GM19467 (cell line): ENCODE results near the gene CYP26A1.

ENCODE experiments used
- ATAC-seq: cut with Tn5 transposase; IDR thresholded peaks from one replicate; pipeline ENCODE4 v1.9.1; 2021; ENCODE audit warnings: mild to moderate bottlenecking, moderate library complexity; ENCODE audit not compliant: unreplicated experiment

CYP26A1 gene, protein sequence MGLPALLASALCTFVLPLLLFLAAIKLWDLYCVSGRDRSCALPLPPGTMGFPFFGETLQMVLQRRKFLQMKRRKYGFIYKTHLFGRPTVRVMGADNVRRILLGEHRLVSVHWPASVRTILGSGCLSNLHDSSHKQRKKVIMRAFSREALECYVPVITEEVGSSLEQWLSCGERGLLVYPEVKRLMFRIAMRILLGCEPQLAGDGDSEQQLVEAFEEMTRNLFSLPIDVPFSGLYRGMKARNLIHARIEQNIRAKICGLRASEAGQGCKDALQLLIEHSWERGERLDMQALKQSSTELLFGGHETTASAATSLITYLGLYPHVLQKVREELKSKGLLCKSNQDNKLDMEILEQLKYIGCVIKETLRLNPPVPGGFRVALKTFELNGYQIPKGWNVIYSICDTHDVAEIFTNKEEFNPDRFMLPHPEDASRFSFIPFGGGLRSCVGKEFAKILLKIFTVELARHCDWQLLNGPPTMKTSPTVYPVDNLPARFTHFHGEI

GRCh38 chr10:93073539-93074146 lies at the start of gene CYP26A1:
TSS of gene CYP26A1 (plus strand) at chr10:93073893. CDS start at chr10:93073935, 42 bp downstream.
- no peak for ATAC-seq

- no peak for ATAC-seq
These were observed 47.6 kb upstream of the CYP26A1 start for GRCh38 chr10:93026072-93026471.

GRCh38 chr10:93027508-93027907 lies 46.2 kb upstream of the CYP26A1 start:
- no peak for ATAC-seq

- ATAC-seq: no peak
These were observed 44.8 kb upstream of the CYP26A1 start for GRCh38 chr10:93028883-93029282.

- no peak for ATAC-seq
These were observed 43.3 kb upstream of the CYP26A1 start for GRCh38 chr10:93030409-93030808.

- ATAC-seq: no peak
These were observed 41.4 kb upstream of the CYP26A1 start for GRCh38 chr10:93032105-93032808.

DNA sequence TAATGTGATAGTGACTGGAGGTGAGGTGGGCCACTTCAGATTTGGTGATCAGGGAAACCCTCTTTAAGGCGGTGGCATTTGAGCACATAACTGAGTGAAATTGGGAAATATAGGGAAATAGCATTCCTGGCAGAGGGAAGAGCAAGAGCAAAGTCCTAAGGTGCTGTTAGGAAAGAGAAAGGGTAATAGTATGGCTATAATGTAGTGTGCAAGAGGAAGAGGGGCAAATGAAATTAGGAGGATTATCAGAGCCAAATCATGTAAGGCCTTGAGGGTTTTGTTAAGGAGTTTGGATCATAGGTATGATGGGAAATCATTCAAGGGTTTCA lies 40.9 kb upstream of the CYP26A1 start:
- ATAC-seq: no peak

- ATAC-seq: no peak
These were observed 39.3 kb upstream of the CYP26A1 start for GRCh38 chr10:93034426-93034825.

DNA sequence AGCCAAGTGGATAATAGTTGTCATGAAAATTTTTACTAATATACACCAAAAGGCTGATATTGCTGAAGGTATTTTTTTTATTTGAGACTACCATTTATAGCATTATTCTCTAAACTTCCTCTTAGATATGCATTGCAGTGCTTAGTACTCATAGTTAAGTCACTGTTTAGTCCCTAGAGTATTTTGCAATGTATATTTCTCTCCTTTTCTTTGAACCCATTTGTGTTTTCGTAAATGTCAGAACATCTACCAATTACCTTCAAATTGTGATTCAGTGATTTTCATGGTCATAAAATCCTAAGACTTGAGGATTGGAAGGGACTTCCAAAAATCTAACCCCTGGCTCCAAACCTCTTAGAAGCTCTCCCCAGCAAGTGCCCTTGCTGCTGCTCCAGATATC lies 34.6 kb upstream of the CYP26A1 start:
- no peak for ATAC-seq

- ATAC-seq: no peak
These were observed 34.0 kb upstream of the CYP26A1 start for GRCh38 chr10:93039721-93040120.

DNA sequence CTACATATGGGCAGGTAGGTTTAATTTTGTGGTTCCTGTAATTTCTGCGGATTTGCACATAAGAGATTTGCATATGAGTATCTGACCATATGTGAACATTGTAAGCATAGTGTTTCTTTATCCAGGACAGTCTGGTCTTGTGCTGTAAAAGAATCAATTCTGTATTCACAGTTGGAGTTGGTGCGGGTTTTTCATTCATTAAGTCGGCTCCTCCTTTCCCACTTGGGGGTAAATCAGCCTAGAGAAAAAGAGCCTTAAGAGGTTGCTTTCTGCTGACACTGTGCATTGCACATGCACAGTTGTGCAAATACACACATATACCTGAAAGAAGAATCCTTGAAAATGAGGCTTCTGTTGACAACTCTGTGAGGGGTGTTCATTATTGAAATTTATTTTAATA lies 19.2 kb upstream of the CYP26A1 start:
- no peak for ATAC-seq

GRCh38 chr10:93058139-93058538 lies 15.6 kb upstream of the CYP26A1 start:
- no peak for ATAC-seq

- ATAC-seq: no peak
These were observed 13.5 kb upstream of the CYP26A1 start, which contains the start of gene CYP26C1 for GRCh38 chr10:93059975-93060886. TSS of gene CYP26C1 (plus strand) at chr10:93060798. CDS start at chr10:93061264, 466 bp downstream.

GRCh38 chr10:93060887-93061593 lies 12.7 kb upstream of the CYP26A1 start:
- no peak for ATAC-seq

GRCh38 chr10:93061594-93062513 lies 11.8 kb upstream of the CYP26A1 start:
- ATAC-seq: no peak

DNA sequence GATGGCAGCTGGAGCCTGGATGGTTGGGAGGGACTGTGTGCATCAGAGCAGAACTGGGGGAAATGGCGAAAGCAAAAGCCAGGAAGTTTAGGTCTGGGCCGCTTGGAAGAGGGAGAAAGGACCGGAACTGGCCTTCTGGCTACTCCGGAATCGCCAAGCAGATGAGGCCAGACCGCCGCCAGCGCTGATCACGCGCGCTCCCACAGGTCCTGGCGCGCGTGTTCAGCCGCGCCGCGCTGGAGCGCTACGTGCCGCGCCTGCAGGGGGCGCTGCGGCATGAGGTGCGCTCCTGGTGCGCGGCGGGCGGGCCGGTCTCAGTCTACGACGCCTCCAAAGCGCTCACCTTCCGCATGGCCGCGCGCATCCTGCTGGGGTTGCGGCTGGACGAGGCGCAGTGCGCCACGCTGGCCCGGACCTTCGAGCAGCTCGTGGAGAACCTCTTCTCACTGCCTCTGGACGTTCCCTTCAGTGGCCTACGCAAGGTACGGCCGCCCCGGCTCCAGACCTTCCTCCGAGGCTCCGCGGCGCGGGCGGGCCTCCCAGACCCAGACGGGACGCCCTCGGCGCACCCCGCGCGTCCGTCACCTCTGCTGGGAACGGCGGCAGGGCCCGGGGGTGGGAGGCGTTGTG lies 11.1 kb upstream of the CYP26A1 start:
- ATAC-seq: no peak

GRCh38 chr10:93063144-93063976 lies 10.3 kb upstream of the CYP26A1 start:
- ATAC-seq: no peak
